Left ventricle myocardium inferior (tissue), 1 donor: ENCODE results near the gene GUCA1A. TPM values are rescaled to one million over a fixed set of nuclear protein-coding genes. Genes with fewer than 3 reads are reported as not detected.

Source experiments
- DNase-seq: peaks from one replicate; pipeline ENCODE4 v3.0.0-alpha.2; 2020
- H3K27ac ChIP-seq: fragments of 200-600 bp; replicated peaks from 2 replicates; pipeline ENCODE4 v1.8.0; 2021
- H3K27me3 ChIP-seq: fragments of 200-600 bp; 2 replicates; pipeline ENCODE4 v1.8.0; 2021; ENCODE audit warnings: low read depth
- H3K36me3 ChIP-seq: fragments of 200-600 bp; 2 replicates; pipeline ENCODE4 v1.8.0; 2021
- H3K4me1 ChIP-seq: fragments of 200-600 bp; 2 replicates; pipeline ENCODE4 v1.8.0; 2021
- H3K4me3 ChIP-seq: fragments of 200-600 bp; 2 replicates; pipeline ENCODE4 v1.8.0; 2021; ENCODE audit warnings: mild to moderate bottlenecking, moderate library complexity
- H3K9me3 ChIP-seq: fragments of 200-600 bp; replicated peaks from 2 replicates; pipeline ENCODE4 v1.8.0; 2021
- intact Hi-C: fragments of 100-400 bp; cut with micrococcal nuclease; formaldehyde crosslinking; loops from one replicate; pipeline ENCODE4 v1.11.0; 2022
- total RNA-seq: library from RNA; stranded (reverse); fragmentation: NEBNext Ultra II Directional; extraction: Animal tissue kit (Norgen Biotek cat#: 25700); gene quantifications from one replicate; pipeline ENCODE4 v1.2.1, GENCODE V29; 2021
- TF ChIP-seq, protein P1 (sequence below): fragments of 200-600 bp; IDR thresholded peaks from 2 replicates; pipeline ENCODE4 v1.8.0; 2021; ENCODE audit warnings: antibody characterized with exemption, mild to moderate bottlenecking, borderline replicate concordance
- donor health status: DM: no; HTN: yes; CAD: no; lungs with severe emphysema.

Gene GUCA1A
- total RNA-seq, 1 donor from 2014 or later = not detected

DNA sequence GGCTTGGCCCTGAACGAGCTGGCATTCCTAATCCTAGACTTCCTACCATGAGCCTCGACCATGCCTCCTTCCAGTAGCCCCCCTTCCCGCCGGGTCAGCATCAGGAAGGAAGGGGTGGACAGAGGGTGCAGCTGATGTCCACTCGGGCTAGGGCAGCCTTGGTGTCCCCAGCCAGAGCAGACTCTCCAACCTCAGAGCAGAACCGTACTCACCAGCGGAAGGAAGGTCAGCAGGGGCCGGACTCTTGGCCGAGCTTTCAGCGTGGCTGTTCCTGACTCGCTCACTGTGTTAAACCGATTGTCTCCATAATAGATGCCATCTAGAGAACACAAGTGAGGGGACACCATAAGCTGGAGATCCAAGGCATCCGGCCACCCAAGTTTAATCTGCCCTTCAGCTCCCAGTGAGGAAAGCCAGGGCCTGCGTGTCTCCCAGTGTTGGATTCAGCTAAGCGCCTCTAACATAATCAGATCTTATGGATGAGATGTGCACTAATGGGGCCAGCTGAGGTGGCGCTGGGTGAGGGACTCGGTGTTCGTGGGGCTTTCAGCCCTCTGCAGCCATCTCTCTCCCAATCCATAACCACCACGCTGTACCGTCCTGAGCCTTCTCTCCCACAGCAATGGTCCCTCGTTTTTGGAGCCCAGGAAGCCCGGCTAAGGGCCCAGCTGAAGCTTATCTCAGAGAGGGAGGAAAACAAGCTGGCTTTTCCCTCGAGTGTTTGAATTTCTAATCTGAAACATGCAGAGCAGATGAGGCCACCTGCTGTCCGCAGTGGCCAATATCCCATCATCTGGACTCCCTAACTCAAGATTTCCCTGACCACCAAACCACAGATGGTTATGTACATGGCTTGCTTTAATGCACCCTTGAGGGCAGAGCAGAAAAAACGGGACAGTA, 44.5 kb upstream of the GUCA1A start:
- H3K4me3 ChIP-seq = peak overlapping the region; percentile 11
- DNase-seq = no peak
- peak overlapping the region; percentile 60 for H3K27ac ChIP-seq
- H3K27me3 ChIP-seq = no peaks in the 10 kb centered on the region
- TF ChIP-seq, protein P1, sequence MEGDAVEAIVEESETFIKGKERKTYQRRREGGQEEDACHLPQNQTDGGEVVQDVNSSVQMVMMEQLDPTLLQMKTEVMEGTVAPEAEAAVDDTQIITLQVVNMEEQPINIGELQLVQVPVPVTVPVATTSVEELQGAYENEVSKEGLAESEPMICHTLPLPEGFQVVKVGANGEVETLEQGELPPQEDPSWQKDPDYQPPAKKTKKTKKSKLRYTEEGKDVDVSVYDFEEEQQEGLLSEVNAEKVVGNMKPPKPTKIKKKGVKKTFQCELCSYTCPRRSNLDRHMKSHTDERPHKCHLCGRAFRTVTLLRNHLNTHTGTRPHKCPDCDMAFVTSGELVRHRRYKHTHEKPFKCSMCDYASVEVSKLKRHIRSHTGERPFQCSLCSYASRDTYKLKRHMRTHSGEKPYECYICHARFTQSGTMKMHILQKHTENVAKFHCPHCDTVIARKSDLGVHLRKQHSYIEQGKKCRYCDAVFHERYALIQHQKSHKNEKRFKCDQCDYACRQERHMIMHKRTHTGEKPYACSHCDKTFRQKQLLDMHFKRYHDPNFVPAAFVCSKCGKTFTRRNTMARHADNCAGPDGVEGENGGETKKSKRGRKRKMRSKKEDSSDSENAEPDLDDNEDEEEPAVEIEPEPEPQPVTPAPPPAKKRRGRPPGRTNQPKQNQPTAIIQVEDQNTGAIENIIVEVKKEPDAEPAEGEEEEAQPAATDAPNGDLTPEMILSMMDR = no peak
- peaks cover 26% of the 10 kb centered on the region for H3K4me1 ChIP-seq
- no peaks in the 10 kb centered on the region for H3K36me3 ChIP-seq
- H3K9me3 ChIP-seq = no peaks in the 10 kb centered on the region
- intact Hi-C loops = no loop called here

DNA sequence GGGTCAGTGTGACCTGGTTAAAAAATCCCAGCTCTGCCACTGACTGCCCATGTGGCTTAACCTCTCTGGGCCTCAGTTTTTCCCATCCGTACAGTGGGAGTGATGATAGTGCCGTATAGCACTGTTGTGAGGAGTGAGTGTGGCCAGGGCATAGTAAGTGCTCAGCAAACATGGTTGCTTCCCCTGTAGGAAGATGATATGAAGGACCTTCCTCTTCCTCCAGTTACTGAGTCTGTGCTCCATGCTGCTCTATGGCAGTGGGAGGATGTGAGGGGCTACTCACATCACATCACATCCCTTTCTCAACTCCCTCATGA, 43.8 kb upstream of the GUCA1A start:
- Histone ChIP-seq H3K36me3 (no peaks in the 10 kb centered on the region), H3K4me3 (no peak overlapping the region), H3K9me3 (no peaks in the 10 kb centered on the region), H3K4me1 (peaks cover 20% of the 10 kb centered on the region), H3K27me3 (no peaks in the 10 kb centered on the region), H3K27ac (peak overlapping the region; percentile 51)
- intact Hi-C loops = no loop called here
- TF ChIP-seq, protein P1 = no peak
- DNase-seq = no peak

DNA sequence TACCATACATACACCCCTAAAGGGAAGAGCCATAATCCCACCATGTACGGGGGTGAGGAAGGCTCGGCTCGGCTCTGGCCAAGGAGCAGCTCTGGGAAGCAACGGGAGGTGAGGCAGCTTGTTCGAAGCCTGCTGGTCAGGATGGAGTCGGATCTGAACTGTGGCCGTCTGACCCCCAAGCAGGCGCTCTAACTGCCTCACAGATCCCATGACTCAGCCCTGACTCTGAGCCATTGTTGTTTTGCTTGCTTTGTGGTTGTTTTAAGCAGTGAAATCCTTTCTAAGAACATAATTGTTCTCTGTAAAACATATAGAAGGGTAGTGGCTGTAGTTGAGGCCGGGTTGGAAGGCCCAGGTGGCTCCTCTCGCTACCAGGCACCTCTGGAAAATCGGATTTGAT, 41.6 kb upstream of the GUCA1A start:
- Histone ChIP-seq H3K4me3 (no peak overlapping the region), H3K9me3 (no peaks in the 10 kb centered on the region), H3K27ac (no peak overlapping the region), H3K27me3 (no peaks in the 10 kb centered on the region), H3K4me1 (peaks cover 16% of the 10 kb centered on the region), H3K36me3 (no peaks in the 10 kb centered on the region)
- TF ChIP-seq, protein P1 = no peak
- DNase-seq = no peak
- intact Hi-C loops = no loop called here

DNA sequence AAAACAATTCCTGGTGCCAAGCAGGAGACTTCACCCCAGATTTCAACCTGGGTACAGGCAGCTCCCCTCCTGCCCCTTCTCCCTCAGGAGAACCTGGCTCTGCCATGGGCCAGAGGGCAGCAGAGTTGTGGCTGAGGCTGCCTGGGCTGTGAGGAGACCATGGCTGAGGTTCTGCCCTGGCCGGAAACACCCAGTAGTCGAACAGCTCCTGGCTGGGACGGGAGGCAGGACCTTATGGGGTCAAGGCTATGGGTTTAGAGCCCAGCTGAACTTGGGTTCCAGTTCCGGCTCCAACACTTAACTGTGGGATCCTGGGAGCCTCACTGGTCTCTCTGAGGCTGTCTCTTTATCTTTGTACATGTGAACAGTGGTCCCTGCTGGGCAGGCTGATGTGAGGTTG, 39.2 kb upstream of the GUCA1A start:
- DNase-seq = no peak
- Histone ChIP-seq H3K9me3 (no peaks in the 10 kb centered on the region), H3K36me3 (no peaks in the 10 kb centered on the region), H3K4me3 (no peak overlapping the region), H3K27ac (no peak overlapping the region), H3K27me3 (no peaks in the 10 kb centered on the region), H3K4me1 (peaks cover 7% of the 10 kb centered on the region)
- TF ChIP-seq, protein P1 = no peak
- intact Hi-C loops = no loop called here

DNA sequence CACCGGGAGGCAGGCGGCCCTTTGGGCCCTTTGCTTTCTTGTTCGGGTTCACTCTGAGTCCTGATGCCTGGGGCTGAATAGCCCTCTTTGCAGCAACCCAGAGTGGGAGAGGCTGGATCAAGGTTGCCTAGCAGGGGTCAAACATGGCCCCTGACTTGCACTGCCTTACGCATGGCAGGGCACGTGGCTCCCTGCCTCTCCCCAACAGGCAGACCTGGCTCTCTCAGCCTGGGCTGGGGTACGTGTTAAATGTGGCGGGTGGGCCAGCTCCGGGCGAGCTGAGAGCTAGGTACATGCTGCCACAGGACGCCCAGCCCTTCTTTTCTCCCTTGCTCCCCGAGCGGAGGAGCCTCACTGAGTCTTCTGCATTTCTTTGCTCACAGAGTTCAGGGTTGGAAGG, 38.0 kb upstream of the GUCA1A start:
- Histone ChIP-seq H3K36me3 (no peaks in the 10 kb centered on the region), H3K27me3 (no peaks in the 10 kb centered on the region), H3K4me3 (no peak overlapping the region), H3K4me1 (no peaks in the 10 kb centered on the region), H3K9me3 (no peaks in the 10 kb centered on the region), H3K27ac (no peak overlapping the region)
- TF ChIP-seq, protein P1 = no peak
- DNase-seq = no peak
- intact Hi-C loops = no loop called here
